Endometrium (tissue), 2 donors: ENCODE measurements around the gene HIGD2B.
"Not testable (repeated sequence)": the region's sequence is repeated elsewhere in the genome, so short reads cannot be mapped to it uniquely, and the experiment has no call there.

ENCODE experiments used
- FAIRE-seq: peaks from 2 replicates; lab custom pipeline; 2012; peaks lifted over from hg19 to GRCh38; lab: Jason Lieb, UNC
- donor health status: control.
- donor health status: control.

HIGD2B gene

DNA sequence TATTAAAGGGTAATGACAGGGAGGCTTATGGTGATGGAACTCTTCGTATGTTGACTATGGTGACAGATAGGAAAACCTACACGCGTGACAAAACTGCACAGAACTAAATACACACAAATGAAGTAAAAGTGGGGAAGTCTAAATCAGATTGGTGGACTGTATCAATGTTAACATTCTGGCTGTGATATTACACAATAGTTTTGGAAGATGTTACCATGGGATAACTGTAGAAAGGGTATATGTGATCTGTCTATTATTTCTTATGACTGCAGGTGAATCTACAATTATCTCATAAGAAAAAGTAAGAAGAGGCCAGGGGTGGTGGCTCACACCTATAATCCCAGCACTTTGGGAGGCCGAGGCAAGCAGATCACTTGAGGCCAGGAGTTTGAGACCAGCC is 9.1 kb downstream of the HIGD2B start:
- no peak for FAIRE-seq

DNA sequence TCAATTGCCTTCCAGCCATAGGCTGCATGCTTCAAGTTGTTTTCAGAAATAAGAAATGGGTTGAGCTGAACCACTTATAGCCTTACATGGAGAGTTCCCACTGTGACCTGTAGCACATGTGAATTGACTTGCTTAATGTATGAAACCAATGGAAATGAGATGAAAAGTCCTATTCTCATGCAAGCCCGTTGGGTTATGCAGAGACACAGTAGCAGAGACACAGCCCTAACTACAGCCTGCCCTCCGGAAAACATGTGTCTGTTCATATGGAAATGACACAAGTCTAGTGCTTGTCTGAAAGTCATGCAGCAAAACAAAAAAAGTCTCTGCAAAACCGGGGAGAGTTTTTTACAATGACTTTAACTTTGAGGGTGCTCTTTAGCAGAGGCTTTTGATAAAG is 14.5 kb downstream of the HIGD2B start:
- FAIRE-seq: no peak

DNA sequence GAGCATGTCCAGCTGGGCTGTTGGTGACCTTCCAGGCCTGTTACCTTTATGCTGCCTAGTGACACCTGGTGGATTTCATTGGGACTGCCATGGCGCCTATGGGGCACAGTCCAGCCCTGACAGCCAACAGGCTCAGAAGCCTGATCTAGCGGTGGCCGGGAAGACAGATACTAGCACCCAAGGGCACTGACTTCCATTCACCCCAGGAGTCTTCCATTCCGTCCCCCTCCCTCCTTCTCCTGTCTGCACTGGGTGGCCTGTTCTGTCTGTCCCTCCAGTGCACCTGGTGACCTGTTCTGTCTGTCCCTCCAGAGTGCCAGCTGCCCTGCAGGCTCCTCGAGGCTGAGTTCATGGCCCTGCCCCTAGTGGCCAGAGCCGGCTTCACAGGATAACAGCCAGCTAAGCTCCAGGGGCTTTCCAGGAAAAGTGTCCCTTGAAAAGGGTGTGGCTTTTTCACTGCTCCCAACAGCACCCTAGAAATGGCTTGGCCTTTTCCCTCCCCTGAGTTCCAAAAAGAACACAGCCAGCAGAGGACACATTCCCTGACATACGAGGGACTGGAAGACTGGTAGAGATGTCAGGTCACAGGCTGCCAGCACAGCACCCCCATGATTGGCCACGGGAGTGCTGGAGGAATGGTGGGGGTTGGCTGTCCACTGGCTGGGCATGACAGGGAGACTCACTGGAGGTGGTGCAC is 15.2 kb downstream of the HIGD2B start:
- FAIRE-seq: not testable (repeated sequence)

DNA sequence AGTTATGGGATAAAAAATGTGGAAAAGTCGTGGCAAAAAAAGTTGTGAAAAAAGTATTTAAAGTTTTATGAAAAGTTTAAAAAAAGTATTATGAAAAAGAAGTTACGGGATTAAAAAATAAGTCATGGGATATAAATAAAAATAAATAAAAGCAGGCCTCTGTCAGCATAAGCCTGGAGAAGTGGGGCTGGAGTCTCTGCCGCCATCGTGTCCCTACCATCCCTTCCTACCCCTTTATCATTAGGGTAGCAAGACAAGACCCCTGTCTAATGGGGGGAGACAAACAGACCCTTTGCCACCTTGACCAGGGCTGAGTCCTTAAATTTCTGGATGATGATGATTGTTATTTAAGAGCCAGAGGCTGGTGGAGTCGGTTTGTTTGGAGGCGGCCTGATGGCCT is 16.2 kb downstream of the HIGD2B start:
- FAIRE-seq: not testable (repeated sequence)

DNA sequence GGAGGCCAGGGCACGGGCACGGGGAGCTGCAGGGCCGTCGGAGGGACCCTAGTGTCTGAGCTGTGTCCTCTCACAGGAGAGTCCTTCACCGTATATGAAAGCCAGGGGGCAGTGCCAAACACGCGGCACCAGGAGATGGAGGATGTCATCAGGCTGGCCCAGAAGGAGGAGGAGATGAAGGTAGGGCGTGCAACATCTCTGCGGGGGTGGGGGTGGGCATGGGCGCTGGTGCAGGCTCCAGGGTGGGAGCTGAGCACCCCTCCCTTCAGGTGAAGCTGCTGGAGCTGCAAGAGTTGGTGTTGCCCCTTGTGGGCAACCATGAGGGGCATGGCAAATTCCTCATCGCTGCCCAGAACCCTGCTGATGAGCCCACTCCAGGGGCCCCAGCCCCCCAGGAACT is 20.3 kb downstream of the HIGD2B start:
- not testable (repeated sequence) for FAIRE-seq

DNA sequence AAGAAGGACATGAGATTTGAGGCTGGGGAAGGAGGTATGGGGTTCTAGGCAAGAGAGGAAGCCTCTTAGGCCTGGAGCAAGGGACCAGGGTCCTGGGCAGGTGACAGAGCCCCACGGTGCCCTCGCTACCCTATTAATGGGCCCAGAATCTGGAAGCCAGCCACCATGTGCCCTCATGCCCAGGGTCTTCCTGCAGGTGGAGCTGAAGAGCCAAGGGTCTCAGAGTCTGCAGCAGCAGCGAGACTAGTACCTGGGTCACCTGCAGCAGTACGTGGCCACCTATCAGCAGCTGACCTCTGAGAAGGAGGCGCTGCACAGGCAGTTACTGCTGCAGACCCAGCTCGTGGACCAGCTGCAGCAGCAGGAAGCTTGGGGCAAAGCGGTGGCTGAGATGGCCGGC is 22.1 kb downstream of the HIGD2B start:
- not testable (repeated sequence) for FAIRE-seq

DNA sequence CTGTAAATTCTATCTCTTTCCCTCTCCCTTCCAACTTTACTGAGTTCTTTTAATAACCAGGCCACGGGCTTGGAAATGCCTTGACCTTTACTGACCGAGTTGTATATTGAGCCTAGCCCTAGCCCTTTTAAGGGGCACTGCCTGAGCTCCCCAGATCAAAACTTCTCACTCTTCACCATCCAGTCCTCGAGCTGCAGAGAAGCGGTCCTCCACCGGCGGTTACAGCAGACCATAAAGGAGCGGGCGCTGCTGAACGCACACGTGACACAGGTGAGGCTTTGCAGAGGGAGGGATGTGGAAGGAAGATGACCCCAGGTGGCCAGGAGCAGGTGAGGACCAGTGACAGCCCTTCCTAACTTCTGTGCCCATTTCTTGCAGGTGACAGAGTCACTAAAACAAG is 24.9 kb downstream of the HIGD2B start:
- not testable (repeated sequence) for FAIRE-seq

DNA sequence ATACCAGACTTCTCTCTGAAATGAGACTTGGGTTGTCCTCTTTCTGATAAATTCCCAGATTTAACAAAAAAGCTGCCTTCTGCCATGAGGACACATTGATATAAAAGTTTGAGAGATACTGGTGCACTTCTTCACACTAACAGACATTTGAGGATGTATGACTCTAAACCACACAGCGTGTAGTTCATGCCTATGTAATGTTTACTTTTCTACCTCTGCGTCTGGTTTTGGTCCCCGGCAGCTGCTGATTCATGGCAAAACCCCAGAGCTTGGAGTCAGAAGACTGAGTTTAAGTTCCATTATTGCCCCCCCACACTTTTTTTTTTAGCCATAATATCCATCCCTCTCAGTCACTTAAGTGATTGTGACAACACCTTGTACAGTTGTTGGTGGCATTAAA is 30.0 kb downstream of the HIGD2B start:
- not testable (repeated sequence) for FAIRE-seq

DNA sequence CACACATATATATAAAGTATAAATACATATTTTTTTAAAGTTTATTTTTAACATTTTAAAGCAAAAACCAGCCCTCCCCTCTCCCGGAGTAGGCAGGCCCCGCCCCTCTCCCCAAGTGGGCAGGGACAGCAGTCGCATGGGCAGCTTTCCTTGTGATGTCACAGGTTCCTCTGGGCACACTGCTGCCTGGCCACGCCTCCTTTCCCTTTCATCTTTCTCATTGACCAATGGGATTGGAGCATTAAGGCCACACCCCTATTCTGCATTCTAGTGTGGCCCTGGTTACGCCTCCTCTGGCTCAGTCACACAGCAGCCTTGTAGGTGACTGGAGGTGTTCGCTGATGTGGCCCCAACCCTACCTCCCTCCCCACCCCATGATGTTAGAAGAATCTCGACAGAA is 31.6 kb downstream of the HIGD2B start, which contains the start of gene GOLGA6B:
GOLGA6B (plus strand) TSS at position 301 of the 400 bp plus-strand sequence; CDS start at position 342, 41 bp downstream.
- not testable (repeated sequence) for FAIRE-seq

DNA sequence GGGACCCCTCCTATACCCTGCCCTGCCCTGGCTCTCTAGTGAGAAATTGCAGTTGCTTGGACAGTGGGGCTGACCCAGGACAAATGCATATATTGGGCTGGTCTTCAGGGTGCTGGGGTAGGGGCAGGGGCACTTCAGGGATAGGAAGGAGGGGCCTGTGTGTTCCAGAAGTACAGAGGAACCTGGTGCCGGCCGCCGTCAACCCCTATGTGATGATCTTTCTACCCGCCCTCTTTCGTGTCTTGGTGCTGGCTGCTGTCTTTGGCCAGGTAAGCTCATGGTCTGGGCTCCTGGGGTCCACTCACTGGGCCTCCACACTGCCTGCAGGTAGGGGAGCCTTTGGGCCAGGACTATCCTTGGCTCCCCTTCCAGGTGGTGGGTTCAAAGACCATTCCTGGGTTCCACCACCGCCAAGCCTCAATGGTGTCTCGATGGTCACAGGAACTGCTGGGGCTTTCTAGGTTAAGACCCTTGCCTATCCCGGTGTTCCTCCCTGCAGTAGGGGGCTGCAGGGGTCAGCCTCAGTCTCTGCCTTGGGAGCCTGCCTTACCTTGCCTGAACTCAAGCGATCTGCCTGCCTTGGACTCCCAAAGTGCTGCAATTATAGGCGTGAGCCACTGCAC is 37.2 kb downstream of the HIGD2B start:
- not testable (repeated sequence) for FAIRE-seq

DNA sequence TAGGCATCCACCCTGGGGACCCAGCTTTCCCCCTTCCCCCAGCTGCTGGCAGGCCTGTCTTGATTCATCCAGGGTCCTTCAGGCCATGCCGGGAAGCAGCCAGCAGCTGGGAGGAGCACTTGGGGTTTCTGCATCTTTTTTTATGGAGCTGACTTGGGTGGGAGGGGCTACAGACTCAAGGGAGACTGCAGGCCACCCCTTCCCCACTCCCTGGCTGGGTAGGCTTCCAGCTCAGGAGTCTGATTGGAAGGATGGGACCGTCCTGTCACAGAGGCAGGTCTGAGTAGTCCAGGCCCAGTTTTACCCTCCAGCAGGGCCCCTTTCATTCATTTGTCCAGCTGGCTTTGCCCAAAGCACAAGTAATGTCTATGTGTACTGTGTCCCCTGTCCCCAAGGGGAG is 43.7 kb downstream of the HIGD2B start:
- not testable (repeated sequence) for FAIRE-seq

DNA sequence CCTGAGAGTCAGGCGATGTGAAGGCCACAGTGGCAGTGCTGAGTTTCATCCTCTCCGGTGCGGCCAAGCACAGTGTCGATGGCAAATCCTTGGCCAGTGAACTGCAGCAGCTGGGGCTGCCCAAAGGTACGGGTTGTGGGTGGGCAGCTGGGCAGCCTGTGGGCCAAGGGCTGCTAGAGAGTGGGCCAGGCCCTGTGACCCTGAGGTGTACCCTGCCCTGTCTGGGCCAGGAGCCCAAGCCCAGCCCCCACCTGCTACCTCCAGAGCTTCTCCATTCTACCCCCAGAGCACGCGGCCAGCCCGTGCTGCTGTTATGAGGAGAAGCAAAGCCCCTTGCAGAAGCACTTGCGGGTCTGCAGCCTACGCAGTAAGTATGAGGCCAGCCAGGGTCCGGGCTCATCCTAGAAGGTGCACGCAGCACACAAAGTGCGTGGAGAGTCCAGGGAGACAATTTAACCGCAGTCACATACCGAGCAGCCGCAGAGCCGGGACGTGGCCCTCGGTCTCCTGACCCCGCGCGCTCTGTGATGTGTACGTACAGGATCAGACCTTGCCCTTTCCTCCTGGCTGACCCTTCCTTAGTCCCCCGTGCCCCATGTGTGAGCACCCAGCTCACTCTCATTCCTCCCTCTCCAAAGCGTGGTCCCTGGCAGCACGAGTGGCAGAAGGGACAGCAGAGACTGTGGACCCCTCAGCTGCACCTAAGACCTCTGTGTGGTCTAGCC is 46.1 kb downstream of the HIGD2B start:
- not testable (repeated sequence) for FAIRE-seq

DNA sequence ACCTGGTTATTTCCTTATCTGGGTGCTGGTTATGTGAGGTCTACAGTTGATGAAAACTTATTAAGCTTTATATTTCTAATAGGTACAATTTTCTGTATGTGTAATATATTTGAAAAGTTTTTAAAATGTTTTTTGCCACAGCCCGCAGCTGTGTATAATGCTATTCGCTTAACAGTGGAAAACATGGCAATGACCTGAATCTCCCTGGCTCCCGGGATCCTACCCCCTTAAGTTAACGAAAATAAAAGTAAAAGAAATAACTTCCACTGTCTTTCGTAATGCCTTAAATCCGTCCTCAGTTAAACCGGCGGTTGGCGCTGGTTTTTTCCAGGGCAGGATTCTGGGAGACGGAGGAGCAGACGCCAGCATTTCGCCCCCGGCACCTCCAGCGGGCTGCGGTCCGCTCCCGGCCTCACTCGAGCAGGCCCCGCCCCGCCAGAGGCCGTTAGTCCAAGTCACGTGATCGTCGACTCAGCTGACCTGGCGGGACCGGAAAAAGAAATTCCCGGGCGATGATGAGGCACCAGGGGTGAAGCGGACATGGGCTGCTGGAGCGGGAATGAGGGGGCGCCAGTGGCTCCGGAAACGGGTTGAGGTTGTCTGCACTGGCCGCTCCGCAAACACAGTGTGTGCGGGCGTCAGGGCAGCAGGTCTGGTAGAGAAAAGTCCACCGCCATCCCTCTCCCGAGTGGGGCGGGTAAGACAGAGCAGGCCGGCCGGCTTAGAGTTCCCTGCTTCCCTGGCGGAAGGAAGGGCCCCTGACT is 49.3 kb downstream of the HIGD2B start:
- FAIRE-seq: not testable (repeated sequence)

DNA sequence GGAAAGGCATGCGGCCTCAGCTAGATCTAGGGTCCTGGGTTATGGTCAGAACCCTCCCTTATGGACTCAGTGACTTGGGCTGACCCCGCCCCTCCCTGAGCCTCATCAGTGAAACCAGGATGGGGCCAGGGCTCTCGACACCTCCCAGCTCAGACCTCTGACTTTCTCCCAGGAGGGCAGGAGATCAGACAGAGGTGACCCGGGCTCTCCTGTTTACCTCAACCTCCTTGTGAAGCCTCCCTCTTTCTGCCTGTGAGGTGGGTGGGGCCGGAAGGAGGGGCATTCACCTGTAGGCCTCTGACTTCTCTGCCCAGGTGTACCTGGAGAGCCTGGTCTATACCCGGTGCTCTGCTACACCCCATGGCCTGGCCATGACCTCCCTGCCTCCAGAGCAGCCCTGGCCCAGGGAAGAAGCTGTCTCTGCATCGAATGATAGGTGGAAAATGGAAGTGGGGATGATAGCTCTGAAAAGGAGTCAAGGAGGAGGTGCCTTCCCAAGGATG is 56.9 kb downstream of the HIGD2B start:
- not testable (repeated sequence) for FAIRE-seq

DNA sequence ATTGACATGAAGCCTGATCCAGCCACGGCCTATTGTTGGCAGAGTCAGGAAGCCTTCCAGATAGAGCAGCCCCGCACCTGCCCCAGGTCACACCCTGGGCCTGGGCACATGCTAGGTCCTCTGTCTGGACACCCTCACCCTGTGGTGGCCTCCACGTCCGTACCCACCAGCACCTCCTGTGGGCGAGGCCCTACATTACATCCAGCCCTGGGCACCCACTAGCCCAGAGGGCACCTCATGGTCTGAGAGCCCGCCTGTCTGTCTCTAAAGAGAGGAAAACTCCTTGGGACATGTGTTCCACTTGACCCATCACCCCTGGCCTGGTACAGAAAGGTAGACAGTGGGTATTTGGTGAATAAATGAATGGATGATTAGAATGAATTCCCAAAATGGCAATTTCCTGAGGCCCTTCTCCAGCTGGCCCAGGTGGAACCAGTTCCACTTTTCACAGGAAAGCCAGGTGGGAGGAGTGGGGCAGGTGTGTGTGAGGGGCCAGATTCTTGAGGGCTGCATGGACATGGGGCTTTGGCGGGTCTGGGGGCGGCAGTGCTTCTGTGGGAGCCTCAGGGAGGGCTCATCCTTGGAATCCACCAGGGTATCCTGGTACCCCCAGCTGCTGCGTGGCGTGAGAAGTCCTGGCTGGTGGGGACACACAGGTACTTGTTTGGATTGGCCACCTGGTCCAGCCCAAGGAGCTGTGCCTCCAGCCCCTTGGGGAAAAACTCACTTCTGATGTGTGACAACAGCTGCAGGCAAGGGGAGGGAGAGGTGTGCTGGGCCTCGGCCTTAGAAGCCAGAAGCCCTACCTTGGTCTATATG is 57.5 kb downstream of the HIGD2B start:
- FAIRE-seq: not testable (repeated sequence)

DNA sequence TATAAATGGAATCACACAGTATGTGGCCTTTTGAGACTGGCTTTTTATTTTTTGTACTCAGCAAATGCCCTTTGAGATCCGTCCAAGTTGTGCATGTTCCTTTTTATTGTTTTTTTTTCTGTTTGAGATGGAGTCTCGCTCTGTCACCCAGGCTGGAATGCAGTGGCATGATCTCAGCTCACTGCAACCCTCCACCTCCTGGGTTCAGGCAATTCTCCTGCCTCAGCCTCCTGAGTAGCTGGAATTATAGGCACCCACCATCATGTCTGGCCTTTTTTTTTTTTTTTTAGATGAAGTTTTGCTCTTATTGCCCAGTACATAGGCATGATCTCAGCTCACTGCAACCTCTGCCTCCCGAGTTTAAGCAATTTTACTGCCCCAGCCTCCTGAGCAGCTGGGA is 59.8 kb downstream of the HIGD2B start:
- not testable (repeated sequence) for FAIRE-seq
